GM18909 (cell line): ENCODE results near the gene FAM174B.
A peak's percentile ranks its signal among the peaks of the same experiment; 100 is the strongest.

Experiments
- ATAC-seq: cut with Tn5 transposase; IDR thresholded peaks from one replicate; pipeline ENCODE4 v1.9.1; 2021; ENCODE audit warnings: mild to moderate bottlenecking; ENCODE audit not compliant: unreplicated experiment, poor library complexity

Gene FAM174B

GRCh38 chr15:92645051-92645631 is 10.4 kb downstream of the FAM174B start:
- ATAC-seq: no peak

GRCh38 chr15:92643849-92644815 is 11.4 kb downstream of the FAM174B start:
- no peak for ATAC-seq

GRCh38 chr15:92638709-92639365 is 16.7 kb downstream of the FAM174B start:
- no peak for ATAC-seq

GRCh38 chr15:92638291-92638708 is 17.3 kb downstream of the FAM174B start:
- ATAC-seq: no peak

- no peak for ATAC-seq
Measured at GRCh38 chr15:92637626-92638025, 17.9 kb downstream of the FAM174B start.

GRCh38 chr15:92636908-92637481 is 18.6 kb downstream of the FAM174B start:
- no peak for ATAC-seq

GRCh38 chr15:92636401-92636907 is 19.1 kb downstream of the FAM174B start:
- ATAC-seq: no peak

GRCh38 chr15:92634671-92635201 is 20.8 kb downstream of the FAM174B start:
- ATAC-seq: no peak

GRCh38 chr15:92634060-92634459 is 21.5 kb downstream of the FAM174B start:
- ATAC-seq: no peak

- ATAC-seq: no peak
Measured at GRCh38 chr15:92633418-92633817, 22.2 kb downstream of the FAM174B start.

- ATAC-seq: no peak
Measured at GRCh38 chr15:92633001-92633400, 22.6 kb downstream of the FAM174B start.

GRCh38 chr15:92631721-92632120 is 23.9 kb downstream of the FAM174B start:
- no peak for ATAC-seq

GRCh38 chr15:92629975-92630626 is 25.5 kb downstream of the FAM174B start:
- no peak for ATAC-seq

- ATAC-seq: no peak
Measured at GRCh38 chr15:92629276-92629974, 26.1 kb downstream of the FAM174B start.

GRCh38 chr15:92627014-92627413 is 28.6 kb downstream of the FAM174B start:
- ATAC-seq: no peak

GRCh38 chr15:92625251-92625980 is 30.2 kb downstream of the FAM174B start:
- ATAC-seq: peak; percentile 83

GRCh38 chr15:92624401-92624991 is 31.1 kb downstream of the FAM174B start:
- ATAC-seq: no peak

GRCh38 chr15:92623435-92623834 is 32.1 kb downstream of the FAM174B start:
- no peak for ATAC-seq
